ENCODE measurements around the gene STIP1. TPM values are rescaled to one million over a fixed set of nuclear protein-coding genes. Genes with fewer than 3 reads are reported as not detected.

Gene STIP1
- total RNA-seq, 1 donor from 2014 or later = 252 TPM

GRCh38 chr11:64247729-64248531, 62.0 kb downstream of the STIP1 start:
- Mint-ChIP-seq H3K4me3 (peak overlapping the region; percentile 85), H3K9me3 (no peaks in the 10 kb centered on the region), H3K4me1 (peaks cover 45% of the 10 kb centered on the region), H3K27ac (peak overlapping the region; percentile 80), H3K27me3 (ENCODE audit: insufficient read depth, low read depth) (peaks cover 13% of the 10 kb centered on the region), H3K36me3 (peaks cover 2% of the 10 kb centered on the region)
- H2AFZ ChIP-seq (replicated peaks) = peak overlapping the region; percentile 52
- H4K20me1 ChIP-seq (ENCODE audit: low read depth) = peaks cover 22% of the 10 kb centered on the region
- no peaks in the 10 kb centered on the region for H3K36me3 ChIP-seq
- H3K4me3 ChIP-seq = peak overlapping the region; percentile 71
- DNase-seq (ENCODE audit: low spot score) = no peak
- no peak overlapping the region for H3K27ac ChIP-seq
- no peak overlapping the region for H3K9ac ChIP-seq
- H3K9me3 ChIP-seq (ENCODE audit: low read depth) = no peaks in the 10 kb centered on the region
- peaks cover 6% of the 10 kb centered on the region for H3K27me3 ChIP-seq
- TF ChIP-seq EZH2phosphoT487 (IDR thresholded peaks at IDR 0.05) = no peak
- no peak for TF ChIP-seq EZH2 (IDR thresholded peaks at IDR 0.05)
- no peak for TF ChIP-seq CTCF (IDR thresholded peaks at IDR 0.05)
- H3K79me2 ChIP-seq (ENCODE audit: low read depth) = peaks cover 25% of the 10 kb centered on the region
- peak overlapping the region; percentile 88 for H3K4me2 ChIP-seq
- peaks cover 52% of the 10 kb centered on the region for H3F3A ChIP-seq (ENCODE audit: low read depth)
- H3K4me1 ChIP-seq = peaks cover 41% of the 10 kb centered on the region

GRCh38 chr11:64248578-64248977, 62.6 kb downstream of the STIP1 start:
- Histone ChIP-seq H3K27me3 (peaks cover 6% of the 10 kb centered on the region), H3K4me2 (peak overlapping the region; percentile 88), H3K9ac (no peak overlapping the region), H3K4me1 (peaks cover 41% of the 10 kb centered on the region), H3K9me3 (ENCODE audit: low read depth) (no peaks in the 10 kb centered on the region), H3K79me2 (ENCODE audit: low read depth) (peaks cover 25% of the 10 kb centered on the region), H3K4me3 (no peak overlapping the region), H3F3A (ENCODE audit: low read depth) (peaks cover 53% of the 10 kb centered on the region), H2AFZ (replicated peaks) (no peak overlapping the region), H3K36me3 (no peaks in the 10 kb centered on the region), H3K27ac (no peak overlapping the region), H4K20me1 (ENCODE audit: low read depth) (peaks cover 25% of the 10 kb centered on the region)
- H3K4me3 Mint-ChIP-seq = peak overlapping the region; percentile 85
- no peaks in the 10 kb centered on the region for H3K36me3 Mint-ChIP-seq
- TF ChIP-seq CTCF (IDR thresholded peaks at IDR 0.05) = no peak
- no peak for TF ChIP-seq EZH2phosphoT487 (IDR thresholded peaks at IDR 0.05)
- no peak for TF ChIP-seq EZH2 (IDR thresholded peaks at IDR 0.05)
- no peak overlapping the region for H3K27ac Mint-ChIP-seq
- H3K27me3 Mint-ChIP-seq (ENCODE audit: insufficient read depth, low read depth) = peaks cover 15% of the 10 kb centered on the region
- H3K9me3 Mint-ChIP-seq = no peaks in the 10 kb centered on the region
- peak; percentile 54 for DNase-seq (ENCODE audit: low spot score)
- peaks cover 43% of the 10 kb centered on the region for H3K4me1 Mint-ChIP-seq

GRCh38 chr11:64249038-64249437, 63.1 kb downstream of the STIP1 start:
- peaks cover 15% of the 10 kb centered on the region for H3K27me3 Mint-ChIP-seq (ENCODE audit: insufficient read depth, low read depth)
- Histone ChIP-seq H3K27ac (no peak overlapping the region), H3K4me2 (no peak overlapping the region), H4K20me1 (ENCODE audit: low read depth) (peaks cover 29% of the 10 kb centered on the region), H3K27me3 (peaks cover 6% of the 10 kb centered on the region), H3K36me3 (no peaks in the 10 kb centered on the region), H3F3A (ENCODE audit: low read depth) (peaks cover 49% of the 10 kb centered on the region), H3K79me2 (ENCODE audit: low read depth) (peaks cover 25% of the 10 kb centered on the region), H2AFZ (replicated peaks) (no peak overlapping the region), H3K4me1 (peaks cover 41% of the 10 kb centered on the region), H3K9me3 (ENCODE audit: low read depth) (no peaks in the 10 kb centered on the region), H3K9ac (no peak overlapping the region), H3K4me3 (no peak overlapping the region)
- no peak for DNase-seq (ENCODE audit: low spot score)
- H3K4me1 Mint-ChIP-seq = peaks cover 45% of the 10 kb centered on the region
- H3K27ac Mint-ChIP-seq = no peak overlapping the region
- no peak overlapping the region for H3K4me3 Mint-ChIP-seq
- peaks cover 3% of the 10 kb centered on the region for H3K36me3 Mint-ChIP-seq
- no peaks in the 10 kb centered on the region for H3K9me3 Mint-ChIP-seq
- no peak for TF ChIP-seq EZH2 (IDR thresholded peaks at IDR 0.05)
